Stimulated activated CD8-positive, alpha-beta memory T cell treated with anti-CD3 and anti-CD28 coated beads, Interleukin-7, amount 100 ng/mL, for 1 hour (primary cell): ENCODE data around the gene CHAT.

ENCODE experiments used
- DNase-seq, 2 donors: peaks; one replicate each; pipeline ENCODE4 v3.0.0-alpha.2; 2020; ENCODE audit warnings: low read depth in 2 of 2

The CHAT gene

DNA sequence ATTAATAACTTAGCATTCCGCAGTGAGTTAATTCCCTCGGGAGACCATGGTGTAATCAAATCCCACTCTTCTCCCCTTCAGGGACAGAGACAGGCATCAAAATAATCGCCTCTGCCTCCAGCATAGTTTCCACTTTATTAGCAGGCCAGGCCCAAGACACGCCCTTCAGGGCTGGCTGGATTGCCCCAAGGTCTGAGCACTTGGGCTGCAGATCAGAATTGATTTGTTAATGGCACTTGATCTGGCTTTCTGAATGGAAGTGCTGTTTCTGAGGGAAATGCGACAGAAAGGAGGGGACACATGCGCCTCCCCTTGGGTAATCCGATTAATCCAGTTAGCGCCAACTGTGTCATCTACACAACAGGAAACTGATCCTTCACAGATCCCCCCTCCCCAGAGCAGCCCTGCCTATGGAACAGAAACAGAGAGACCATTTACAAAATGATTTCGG is 15.6 kb downstream of the CHAT start:
- no peak for DNase-seq

DNA sequence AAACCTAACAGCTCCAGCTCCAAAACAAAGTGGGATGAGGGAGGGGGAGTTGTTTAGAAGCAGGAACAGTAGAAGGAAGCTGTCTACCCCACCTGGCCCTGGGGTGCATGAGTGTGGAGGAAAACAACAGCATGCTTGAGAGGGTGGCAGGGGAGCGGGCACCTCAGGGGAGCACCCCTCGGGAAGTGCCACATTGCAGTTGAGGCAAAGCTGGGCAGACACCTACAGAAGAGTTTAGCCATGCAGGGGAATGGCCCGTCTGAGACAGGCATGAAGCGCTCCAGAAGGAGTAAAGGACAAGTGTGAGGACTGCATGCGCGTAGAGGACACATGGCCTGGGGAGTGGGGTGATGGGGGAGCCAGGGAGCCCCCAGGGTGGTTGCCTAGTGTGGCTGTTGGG is 18.1 kb downstream of the CHAT start:
- DNase-seq, result no peak

DNA sequence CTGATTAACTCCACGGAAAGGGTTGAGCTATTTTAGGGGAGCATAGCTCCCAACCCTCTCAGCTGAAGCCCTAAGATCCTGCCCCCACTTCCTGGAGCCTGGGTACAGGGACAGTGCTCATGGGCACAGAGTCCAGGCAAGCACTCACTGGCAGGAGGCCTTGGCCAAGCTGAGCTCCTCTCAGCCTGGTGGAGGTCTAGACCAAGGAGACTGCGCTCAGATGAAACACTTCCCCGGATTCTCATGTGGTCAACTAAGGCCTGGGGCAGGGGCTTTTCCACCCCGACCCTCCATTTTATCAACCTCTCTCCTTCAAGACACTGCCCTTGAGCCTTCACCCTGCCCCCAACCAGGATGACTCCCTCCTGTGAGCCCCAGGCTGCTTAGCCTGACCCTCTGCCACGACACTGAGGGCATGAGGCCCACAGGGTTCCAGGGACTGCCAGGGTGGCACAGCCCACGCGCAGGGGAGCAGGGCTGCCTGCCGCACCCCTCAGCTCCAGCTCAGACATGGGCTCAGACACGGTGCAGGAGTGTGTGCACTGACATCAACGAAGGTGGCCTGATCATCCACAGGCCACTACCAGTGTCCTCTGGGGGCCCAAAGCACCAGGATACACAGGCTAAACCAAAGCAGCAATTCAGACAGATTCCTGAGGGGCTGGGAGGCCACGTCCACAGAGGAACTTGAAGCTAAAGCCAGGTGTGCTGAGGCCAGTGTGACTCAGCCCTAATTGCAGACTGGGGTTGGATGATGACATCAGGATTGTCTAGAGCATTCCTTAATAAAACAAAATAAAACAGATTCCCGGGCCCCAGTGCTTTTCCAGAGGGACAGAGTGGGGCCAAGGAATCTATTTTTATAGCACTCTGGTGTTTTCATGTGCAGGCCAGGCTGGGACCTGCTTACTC is 18.8 kb downstream of the CHAT start:
- DNase-seq, result no peak

DNA sequence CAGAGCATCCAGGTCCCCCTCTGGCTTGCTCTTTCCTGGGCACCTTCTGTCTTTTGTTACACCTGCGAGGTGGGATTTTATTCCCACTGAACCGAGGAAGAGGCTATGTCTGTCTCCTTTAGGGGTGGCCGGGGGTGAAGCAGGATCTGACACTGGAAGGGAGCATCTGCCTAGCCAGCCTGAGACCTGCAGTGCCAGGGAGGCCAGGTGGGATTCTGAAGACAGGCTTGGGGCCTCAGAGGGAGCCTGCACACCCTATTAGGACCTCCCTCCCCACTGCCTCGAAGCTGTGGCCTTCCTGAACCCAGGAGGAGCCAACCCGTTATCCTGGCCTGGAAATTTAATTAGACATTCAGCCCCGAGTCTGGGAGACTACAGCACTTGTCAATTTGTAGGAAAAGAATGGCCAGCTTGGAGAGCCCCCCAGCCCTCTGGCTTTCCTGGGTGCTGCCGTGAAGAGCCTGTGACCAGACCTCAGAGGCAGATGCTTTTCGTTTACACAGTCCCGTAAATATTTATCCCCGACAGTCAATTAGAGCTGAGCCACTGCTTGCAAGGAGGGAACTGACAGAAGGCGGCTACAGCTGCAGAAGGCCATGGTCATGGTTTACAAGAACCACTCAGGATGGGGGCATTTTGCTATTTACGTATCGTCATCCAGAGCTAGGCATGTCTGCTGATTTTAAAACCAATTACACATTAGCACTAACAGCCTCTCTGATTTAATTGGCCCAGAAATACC is 19.7 kb downstream of the CHAT start:
- DNase-seq, result no peak

DNA sequence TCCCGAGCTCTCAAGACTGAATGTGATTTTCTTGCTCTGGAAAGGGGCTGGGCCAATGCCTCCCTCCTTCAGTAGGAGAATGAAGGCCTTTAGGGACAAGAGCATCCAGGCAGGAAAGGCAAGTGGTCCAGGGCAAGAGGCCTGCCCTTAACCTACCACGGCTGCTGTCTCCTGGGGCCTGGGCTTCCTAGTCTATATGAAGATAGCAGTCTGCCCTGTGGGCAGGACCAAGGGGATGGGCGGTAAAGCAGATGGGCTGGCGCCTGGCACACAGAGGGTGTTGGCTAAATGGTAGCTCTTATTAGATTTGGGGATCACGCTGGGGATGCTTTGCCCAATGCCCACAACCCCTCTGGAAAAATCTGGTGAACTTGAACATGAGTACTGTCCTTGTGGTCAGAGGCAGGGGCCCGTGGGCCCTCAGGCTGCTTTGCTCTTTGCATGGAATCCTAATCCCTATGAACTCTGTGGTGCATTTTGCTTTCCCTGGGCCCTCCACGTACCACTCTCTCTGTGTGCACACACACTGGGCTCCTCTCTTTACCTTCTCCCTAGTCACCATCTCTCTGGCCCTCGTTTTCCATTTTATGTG is 20.3 kb downstream of the CHAT start:
- DNase-seq, result no peak

DNA sequence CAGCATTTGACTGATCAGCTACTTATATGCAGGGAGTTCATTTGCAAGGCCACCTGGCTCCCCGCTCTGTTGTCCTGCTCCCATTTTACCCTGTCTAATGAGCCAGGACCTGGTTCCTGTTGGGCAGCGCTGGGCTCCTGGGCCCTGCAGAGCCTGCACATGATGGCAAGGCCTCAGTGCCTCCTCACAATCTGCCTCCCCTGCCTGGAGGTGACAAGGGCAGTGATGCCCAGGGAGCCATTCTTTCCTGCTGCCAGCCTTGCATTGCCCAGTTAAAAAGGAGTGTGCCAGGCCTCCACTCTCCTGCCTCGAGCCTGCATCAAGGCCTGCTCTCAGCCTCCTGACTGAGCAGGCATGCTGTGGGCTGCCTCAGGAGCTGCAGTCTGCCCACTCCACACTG is 28.5 kb downstream of the CHAT start:
- no peak for DNase-seq

DNA sequence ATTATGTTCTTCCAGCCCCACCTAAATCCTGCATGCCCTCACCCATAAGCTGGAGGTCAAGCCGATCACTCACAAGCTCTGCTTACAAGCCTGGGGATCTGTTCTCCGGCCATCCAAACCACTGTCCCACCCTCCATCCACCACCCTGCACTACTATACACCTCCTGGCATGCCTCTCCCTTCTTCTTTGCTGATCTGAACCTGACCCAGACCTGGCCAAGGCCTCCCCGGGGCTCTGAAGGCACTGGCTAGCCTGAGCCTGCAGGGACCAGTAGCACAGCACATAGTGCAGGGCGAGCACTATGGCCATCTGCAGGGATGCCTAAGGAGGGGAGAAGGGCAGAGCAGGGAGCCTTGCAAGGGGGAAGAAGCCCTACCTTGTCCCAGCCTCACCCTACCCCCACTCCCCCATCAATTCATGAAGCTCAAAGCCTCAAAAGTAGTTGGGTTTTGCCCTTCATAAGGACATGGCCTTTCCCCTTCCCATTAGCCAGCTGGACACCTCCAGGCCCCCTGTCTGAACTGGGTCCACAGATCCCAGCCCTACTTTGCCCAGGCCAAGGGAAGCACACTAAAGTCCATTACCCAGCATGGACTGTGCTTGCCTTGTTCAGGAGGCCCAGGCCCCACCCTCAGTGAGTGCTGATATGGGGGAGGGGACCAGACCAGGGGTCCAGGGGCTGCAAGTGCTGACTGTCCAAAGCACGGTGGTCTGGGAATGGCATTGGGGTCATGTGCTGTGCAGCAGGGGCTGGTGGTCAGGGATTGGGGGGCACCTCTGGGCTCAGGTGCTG is 29.6 kb downstream of the CHAT start:
- DNase-seq, result no peak

DNA sequence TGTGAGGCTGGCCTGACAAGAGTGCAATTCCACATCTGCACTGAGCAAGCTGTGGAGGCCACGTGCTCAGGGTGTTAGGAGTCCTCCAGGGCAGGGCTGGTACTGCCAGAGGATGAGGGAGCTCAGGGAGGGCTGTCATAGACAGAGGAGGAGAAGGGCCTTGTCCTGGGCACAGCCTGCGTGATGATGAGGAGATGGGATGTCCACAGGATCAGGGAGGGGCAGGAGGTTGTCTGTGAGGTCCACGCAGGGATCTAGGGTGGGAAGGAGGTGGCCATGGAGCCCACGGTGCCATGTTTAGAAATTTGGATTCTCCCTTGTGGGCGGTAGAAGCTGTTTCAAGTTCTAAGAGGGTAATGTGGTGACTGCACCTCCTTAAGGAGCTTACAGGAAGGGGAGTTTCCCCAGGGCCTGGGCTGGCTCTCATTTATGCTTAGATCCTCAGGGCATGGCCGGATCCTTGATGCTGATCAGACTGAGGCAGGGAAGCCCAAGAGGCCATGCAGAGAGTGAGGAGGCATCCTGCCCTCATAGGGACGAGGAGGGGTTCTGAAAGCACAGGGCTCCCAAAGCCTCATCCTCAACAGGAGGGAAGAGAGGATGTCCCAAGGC is 30.3 kb downstream of the CHAT start:
- DNase-seq, result no peak

DNA sequence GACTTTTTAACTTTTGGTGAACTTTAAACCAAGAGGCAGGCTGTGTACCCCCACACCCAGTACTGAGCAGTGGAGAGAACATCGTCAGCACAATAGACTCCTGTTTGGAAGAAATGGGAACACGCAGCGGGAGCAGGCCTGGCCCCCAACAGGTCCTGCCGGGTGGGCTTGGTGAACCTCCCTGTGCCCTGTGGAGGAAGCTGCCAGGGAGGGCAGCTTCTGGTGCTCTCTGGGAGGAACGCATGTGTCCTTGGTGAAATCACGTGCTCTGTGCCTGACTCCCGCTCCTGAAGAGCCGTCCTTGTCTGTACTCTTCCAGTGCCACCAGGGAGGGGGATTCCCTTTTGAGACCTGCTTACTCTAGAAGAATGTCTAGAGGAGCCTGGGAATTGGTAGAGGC is 31.6 kb downstream of the CHAT start:
- DNase-seq, result no peak

DNA sequence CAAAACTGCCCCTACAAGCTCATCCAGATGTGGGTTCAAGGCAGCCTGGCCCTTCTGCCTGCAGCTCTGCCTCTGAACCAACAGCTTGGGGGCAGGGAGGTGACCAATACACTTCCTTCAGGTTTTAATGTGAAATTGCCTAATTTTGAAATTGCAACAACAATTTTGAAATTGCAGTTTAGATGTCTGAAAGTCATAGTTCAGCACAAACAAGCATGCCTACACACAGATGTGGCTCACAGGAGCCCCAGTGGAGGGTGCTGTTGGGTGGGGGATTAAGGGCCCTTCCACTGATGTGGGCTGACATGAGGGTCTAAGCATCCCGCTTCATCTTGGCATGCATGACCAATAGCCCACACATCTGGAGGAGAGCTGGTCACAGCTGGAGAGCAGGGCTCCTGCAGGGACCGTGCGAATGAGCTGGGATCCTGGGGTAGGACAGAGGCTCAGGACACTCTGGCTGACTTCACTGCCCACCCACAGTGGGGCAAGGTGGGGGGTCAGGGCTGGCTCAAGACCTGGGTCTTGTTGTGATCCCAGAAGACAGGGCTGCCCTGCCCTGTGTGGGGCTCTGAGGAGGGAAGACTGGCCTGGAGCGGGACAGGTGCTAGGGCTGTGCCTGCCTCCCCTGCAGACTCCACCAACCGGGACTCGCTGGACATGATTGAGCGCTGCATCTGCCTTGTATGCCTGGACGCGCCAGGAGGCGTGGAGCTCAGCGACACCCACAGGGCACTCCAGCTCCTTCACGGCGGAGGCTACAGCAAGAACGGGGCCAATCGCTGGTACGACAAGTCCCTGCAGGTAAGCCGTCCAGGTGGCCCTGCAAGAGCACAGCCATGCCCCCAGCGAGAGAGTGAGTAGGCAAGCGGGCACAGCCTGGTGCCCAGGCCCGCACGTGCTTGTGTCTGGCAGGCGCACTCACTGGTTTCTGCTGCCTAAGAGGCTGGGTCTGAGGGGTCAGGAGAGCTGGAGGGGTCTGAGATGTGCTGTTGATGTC is 32.3 kb downstream of the CHAT start:
- no peak for DNase-seq

DNA sequence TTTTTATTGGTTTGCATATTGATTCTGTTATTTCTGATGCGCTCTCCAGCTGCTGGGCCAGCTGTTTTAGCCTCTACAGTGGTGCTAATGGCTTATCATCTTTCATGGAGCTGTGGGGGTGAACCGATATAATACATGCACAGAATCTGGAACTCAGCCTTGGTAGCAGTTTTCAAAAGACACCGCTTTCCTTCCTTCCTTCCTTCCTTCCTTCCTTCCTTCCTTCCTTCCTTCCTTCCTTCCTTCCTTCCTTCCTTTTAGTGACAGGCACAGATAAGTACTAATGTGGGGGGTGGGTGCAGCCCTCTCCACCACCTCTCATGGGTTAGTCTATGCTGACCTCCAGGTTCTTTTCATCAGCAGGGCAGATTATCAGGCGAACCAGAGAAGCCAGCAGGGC is 33.7 kb downstream of the CHAT start:
- no peak for DNase-seq

DNA sequence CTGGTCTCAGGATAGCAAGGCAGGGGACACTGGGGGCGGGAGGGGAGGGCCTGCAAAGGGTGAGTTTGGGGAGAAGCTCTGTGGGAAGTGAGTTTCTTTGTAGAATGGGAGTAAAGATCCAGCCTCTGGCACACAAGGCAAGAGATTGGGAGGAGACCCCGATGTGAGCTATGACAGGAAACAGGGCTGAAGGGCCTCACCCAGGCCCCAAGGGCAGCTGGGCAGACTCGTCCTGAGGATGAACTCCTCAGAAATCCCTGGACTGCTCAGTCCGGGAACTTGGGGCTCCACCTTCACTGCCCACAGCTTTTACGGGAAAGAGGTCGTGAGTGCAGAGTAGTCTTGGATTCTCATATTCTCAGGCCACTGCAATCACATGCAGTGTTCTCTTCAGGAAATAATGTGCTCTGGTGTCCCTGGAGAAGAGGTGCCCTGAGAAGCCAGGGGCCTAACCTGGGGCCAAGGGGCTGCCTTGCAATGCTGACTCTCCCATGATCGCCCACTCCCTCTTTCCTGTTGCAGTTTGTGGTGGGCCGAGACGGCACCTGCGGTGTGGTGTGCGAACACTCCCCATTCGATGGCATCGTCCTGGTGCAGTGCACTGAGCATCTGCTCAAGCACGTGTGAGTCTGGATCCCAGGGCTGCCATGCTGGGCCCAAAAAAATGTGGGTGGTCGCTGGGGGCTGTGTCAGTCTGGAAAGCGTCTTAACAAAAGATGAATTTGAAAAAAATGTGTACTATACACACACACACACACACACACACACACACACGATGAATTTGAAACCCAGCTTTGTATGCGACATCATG is 34.4 kb downstream of the CHAT start:
- no peak for DNase-seq

DNA sequence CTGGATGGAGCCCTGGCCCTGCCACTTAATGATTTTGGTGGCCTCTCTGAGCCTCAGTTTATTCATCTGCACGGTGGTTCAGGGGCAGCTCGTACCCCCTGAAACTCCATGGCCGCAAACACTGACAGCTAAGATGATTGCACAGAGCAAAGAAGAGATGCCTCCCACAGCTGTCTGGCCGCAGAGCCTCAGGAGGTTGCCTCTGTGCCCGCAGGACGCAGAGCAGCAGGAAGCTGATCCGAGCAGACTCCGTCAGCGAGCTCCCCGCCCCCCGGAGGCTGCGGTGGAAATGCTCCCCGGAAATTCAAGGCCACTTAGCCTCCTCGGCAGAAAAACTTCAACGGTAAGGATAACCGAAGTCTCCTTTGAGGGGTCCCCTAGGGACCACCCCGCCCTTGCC is 35.5 kb downstream of the CHAT start:
- DNase-seq, result no peak

DNA sequence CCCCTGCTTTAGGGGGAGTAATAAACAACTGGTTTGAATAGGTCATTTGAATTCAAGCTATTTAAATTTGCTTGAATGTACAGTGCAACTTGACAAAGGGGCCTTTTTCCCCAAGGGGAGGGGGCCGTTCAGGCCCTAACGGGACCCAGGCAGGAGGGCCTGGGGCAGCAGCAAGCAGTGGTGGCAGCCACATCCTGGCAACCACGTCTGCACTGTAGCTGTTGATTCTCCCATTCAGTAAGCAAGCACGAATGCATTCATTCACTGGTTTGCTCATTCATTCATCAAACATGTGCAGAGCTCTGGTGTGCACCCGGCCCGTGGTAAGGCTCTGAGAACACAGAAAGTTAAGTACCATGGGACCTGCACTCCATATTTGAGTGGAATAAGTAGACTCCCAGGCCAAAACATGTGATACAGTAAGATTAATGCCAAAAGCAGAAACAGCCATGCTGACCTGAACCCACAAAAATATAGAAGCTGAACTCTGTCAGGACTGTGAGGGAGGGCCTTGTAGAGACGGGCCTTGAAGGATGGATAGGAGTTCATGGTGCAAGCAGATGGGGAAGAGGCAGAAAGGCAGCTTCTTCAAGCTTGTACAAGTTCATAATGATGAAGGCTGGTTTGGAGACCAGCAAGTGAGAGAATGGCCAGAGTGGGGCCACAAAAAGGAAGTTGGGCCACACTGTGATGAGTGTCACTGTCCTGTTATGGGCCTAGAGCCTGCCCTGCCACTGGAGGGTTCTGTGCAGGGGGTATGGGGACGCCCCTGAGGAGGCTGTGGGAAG is 36.3 kb downstream of the CHAT start:
- DNase-seq, result no peak

DNA sequence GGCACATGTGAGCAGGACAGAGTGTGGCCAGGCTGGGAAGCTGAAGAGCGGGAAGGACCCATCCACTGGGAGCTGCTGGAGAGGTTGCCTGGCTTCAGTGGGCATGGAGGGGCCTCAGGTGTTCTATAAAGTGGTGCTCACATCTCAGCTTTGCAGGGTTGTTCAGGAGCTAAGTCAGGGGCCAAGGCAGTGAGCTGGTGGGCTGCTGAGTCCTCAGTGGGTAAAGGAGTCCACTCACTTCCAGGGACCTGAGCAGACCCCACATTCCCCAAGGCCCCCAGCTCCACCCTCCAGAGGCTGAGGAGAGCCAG is 36.8 kb downstream of the CHAT start:
- no peak for DNase-seq

DNA sequence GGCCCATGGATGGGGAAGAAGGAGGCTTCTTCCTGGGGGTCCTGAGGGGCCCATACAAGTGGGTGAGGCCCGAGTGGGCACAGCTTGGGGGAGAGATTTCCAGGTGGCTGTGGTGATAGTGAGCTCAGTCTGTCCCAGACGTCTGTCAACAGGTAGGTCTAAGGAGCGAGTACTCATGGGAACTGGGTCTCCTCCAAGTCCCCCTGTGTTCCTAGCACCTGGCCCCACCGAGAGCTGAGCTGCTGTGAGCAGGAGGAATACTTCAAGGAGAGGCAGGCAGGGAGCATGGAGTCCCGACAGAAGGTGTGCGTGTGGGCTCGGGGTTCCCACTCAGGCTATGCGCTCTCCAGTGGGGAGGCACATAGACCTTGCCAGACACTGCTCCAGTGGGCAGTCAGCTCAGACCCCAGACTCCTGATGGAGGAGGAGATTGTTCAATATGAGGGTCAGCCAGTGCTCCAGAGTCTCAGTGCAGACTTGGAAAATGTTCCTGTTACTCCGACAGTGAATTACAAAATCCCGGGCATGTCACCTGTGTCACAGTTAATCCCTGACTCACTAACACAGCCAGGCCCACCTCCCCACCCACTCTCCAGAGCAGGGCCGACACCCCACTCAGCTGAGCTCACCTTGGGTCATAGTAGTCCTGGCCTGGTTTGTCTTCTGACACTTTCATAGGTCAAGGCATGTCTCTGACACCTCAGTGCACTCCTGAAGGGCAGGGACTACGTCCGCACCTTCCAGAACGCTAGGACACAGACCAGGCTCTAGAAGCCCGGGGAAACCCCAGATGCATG is 37.4 kb downstream of the CHAT start:
- DNase-seq, result no peak

DNA sequence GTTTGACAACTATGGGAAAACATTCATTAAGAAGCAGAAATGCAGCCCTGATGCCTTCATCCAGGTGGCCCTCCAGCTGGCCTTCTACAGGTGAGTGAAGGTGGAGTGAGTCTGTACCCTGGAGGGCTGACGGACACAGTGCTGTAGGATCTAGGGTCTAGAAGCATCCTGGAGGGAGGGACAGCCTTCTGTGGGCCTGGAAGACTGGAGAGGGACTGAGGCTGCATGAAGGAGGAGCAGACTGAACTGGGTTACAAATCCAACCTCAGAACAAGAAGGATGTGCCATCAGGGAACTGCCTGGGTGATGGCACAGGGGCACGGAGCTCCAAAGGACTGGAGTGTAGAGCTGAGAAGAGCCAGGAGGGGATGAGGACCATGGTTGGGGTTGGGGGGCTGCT is 38.1 kb downstream of the CHAT start:
- DNase-seq, result no peak
